DMS114 treated with DMSO at 0.1 percent for 48 hours (cell line): Measurements from ENCODE around the gene CFD.
A peak's percentile ranks its signal among the peaks of the same experiment; 100 is the strongest.
"Not testable (repeated sequence)": the region's sequence is repeated elsewhere in the genome, so short reads cannot be mapped to it uniquely, and the experiment has no call there.

Source experiments
- DNase-seq: peaks from one replicate; lab custom pipeline; 2025; ENCODE audit not compliant: unreplicated experiment; lab: John Stamatoyannopoulos, UW

The CFD gene

GRCh38 chr19:887599-887998, 28.1 kb downstream of the CFD start:
- no peak for DNase-seq

GRCh38 chr19:888581-889385, 29.3 kb downstream of the CFD start:
- no peak for DNase-seq

- no peak for DNase-seq
Observed at GRCh38 chr19:889662-890295, 30.3 kb downstream of the CFD start.

GRCh38 chr19:890831-891230, 31.4 kb downstream of the CFD start:
- no peak for DNase-seq

GRCh38 chr19:891421-892200, 32.1 kb downstream of the CFD start:
- DNase-seq = not testable (repeated sequence)

GRCh38 chr19:892243-892893, 32.9 kb downstream of the CFD start:
- DNase-seq = no peak

- peak; percentile 72 for DNase-seq
Observed at GRCh38 chr19:892894-893689, 33.6 kb downstream of the CFD start, which contains the start of the genes MED16 and RNU6-9. Gene MED16 (minus strand): TSS chr19:893187. CDS start chr19:891131, 2,056 bp downstream. Gene RNU6-9 (plus strand): TSS chr19:893484.

- no peak for DNase-seq
Observed at GRCh38 chr19:896434-896833, 37.0 kb downstream of the CFD start.

GRCh38 chr19:896999-897398, 37.5 kb downstream of the CFD start:
- no peak for DNase-seq

GRCh38 chr19:897442-898039, 38.1 kb downstream of the CFD start:
- DNase-seq = no peak

GRCh38 chr19:898663-899062, 39.2 kb downstream of the CFD start:
- DNase-seq = no peak

GRCh38 chr19:899336-900042, 40.0 kb downstream of the CFD start:
- no peak for DNase-seq

- no peak for DNase-seq
Observed at GRCh38 chr19:900043-900301, 40.5 kb downstream of the CFD start.

GRCh38 chr19:900302-901111, 41.0 kb downstream of the CFD start:
- no peak for DNase-seq

- no peak for DNase-seq
Observed at GRCh38 chr19:901216-902092, 42.0 kb downstream of the CFD start.

GRCh38 chr19:902093-902370, 42.6 kb downstream of the CFD start:
- DNase-seq = no peak

GRCh38 chr19:902446-903226, 43.2 kb downstream of the CFD start:
- no peak for DNase-seq
